Activated CD8-positive, alpha-beta T cell treated with anti-CD3 and anti-CD28 coated beads, Interleukin-2, amount 10 ng/mL, durations not matched to agents 7 days and 5 days (primary cell): ENCODE data around the gene IQUB. TPM values are rescaled to one million over a fixed set of nuclear protein-coding genes. Genes with fewer than 3 reads are reported as not detected.
"Not testable (repeated sequence)": the region's sequence is repeated elsewhere in the genome, so short reads cannot be mapped to it uniquely, and the experiment has no call there.

Experiments
- ATAC-seq: fragments of 150-1000 bp; cut with Tn5 transposase; one replicate; pipeline ENCODE4 v1.10.0; 2021; ENCODE audit warnings: moderate library complexity
- CTCF ChIA-PET: fragments of 350-600 bp; sonication (Branson Sonifier 250); formaldehyde crosslinking; loops from one replicate; lab custom pipeline; 2021; ENCODE audit warnings: antibody characterized with exemption; lab: Charles Lee
- POLR2A ChIA-PET: fragments of 350-600 bp; sonication (Branson Sonifier 250); formaldehyde crosslinking; loops from one replicate; lab custom pipeline; 2021; ENCODE audit warnings: antibody characterized with exemption; lab: Charles Lee
- DNase-seq: peaks from one replicate; pipeline ENCODE4 v3.0.0-alpha.2; 2020
- H3K27ac Mint-ChIP-seq: one replicate; pipeline ENCODE4 v1.8.0; 2021; ENCODE audit warnings: mild to moderate bottlenecking, mixed read lengths
- H3K27me3 Mint-ChIP-seq: one replicate; pipeline ENCODE4 v1.8.0; 2021; ENCODE audit warnings: low read depth, mixed read lengths
- H3K36me3 Mint-ChIP-seq: one replicate; pipeline ENCODE4 v1.8.0; 2021; ENCODE audit warnings: low read depth, mixed read lengths
- H3K4me1 Mint-ChIP-seq: one replicate; pipeline ENCODE4 v1.8.0; 2021; ENCODE audit warnings: low read depth, mixed read lengths
- H3K4me3 Mint-ChIP-seq: one replicate; pipeline ENCODE4 v1.8.0; 2021; ENCODE audit warnings: mild to moderate bottlenecking, mixed read lengths
- H3K9me3 Mint-ChIP-seq: one replicate; pipeline ENCODE4 v1.8.0; 2022; ENCODE audit warnings: mixed read lengths; ENCODE audit not compliant: insufficient read depth
- total RNA-seq, 2 experiments: library from RNA; stranded (reverse); gene quantifications; one replicate each; pipeline ENCODE4 v1.2.3, GENCODE V29; 2021

IQUB gene
- total RNA-seq, 2 experiments from 2014 or later: not detected

- H3K27ac Mint-ChIP-seq: no peak overlapping the region
These were observed 35.1 kb upstream of the IQUB start for GRCh38 chr7:123569352-123570010.

DNA sequence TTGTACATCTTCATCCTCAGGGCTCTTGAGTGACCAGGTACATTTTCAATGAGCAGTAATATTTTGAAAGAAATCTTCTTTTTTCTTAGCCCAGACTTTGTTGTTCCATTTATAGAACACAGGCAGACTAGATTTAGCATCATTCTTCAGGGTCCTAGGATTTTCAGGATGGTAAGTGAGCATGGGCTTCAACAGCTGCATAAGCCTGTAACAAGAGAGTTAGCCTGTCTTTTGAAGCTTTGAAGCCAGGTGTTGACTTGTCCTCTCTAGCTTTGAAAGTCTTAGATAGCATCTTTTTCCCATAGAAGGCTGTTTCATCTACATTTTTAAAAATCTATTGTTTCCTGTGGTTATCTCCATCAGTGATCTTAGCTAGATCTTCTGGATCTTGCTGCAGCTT lies 27.7 kb upstream of the IQUB start:
- H3K4me3 Mint-ChIP-seq: no peak overlapping the region
- DNase-seq (no peak), ATAC-seq (no peak)
- POLR2A ChIA-PET: no interaction called here
- H3K27ac Mint-ChIP-seq: no peak overlapping the region
- H3K27me3 Mint-ChIP-seq: peaks cover 2% of the 10 kb centered on the region
- CTCF ChIA-PET: no interaction called here
- no peaks in the 10 kb centered on the region for H3K36me3 Mint-ChIP-seq
- H3K4me1 Mint-ChIP-seq: peaks cover 3% of the 10 kb centered on the region
- no peaks in the 10 kb centered on the region for H3K9me3 Mint-ChIP-seq

More at GRCh38 chr7:123569352-123570010, 35.1 kb upstream of the IQUB start:
- no peak overlapping the region for H3K4me3 Mint-ChIP-seq
- no peak for DNase-seq
- no peaks in the 10 kb centered on the region for H3K36me3 Mint-ChIP-seq
- no peaks in the 10 kb centered on the region for H3K4me1 Mint-ChIP-seq
- H3K9me3 Mint-ChIP-seq: no peaks in the 10 kb centered on the region
- POLR2A ChIA-PET: interaction anchor here (1.1 kb wide), 1 partner anchor 11 kb away, joined by 3 read pairs; no protein-coding TSS in a partner anchor
- H3K27me3 Mint-ChIP-seq: peaks cover 2% of the 10 kb centered on the region
- CTCF ChIA-PET: interaction anchor here (0.7 to 1.1 kb wide), 2 partner anchors 12 to 55 kb away, joined by 3 read pairs; partner anchors contain the start of gene NDUFA5
- ATAC-seq: no peak

DNA sequence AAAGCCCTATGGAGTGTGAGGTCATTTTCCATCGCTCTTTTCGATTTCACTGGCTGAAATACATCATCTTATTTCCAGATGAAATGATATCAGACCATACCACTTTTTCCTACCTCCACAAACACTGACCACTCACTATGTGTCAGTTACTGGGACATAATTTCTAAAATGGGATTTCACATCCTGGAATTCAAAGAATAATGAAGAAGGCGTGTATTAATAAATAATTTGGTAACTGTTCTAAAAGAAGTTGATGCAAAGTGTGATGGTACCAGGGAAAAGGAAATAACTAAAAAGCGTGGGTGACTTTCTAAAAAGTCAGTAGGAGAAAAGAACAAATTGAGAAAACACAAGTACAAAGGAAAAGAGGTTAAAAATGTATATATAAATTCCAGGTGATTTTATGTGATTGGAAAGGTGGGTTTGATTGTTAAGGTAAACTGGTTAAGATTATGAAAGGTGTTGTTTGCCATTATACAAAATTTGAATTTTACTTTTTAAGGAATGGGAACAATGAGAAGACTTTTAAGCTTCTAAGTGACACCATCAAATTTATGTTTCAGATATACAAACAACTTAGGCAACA lies 24.0 kb upstream of the IQUB start:
- CTCF ChIA-PET: interaction anchor here (0.9 to 2.4 kb wide), 5 partner anchors 13 to 191 kb away, joined by 3 to 16 read pairs (median 4); partner anchors contain the start of gene WASL
- Mint-ChIP-seq H3K4me1 (peaks cover 3% of the 10 kb centered on the region), H3K9me3 (no peaks in the 10 kb centered on the region), H3K27ac (no peak overlapping the region), H3K4me3 (no peak overlapping the region), H3K27me3 (peaks cover 2% of the 10 kb centered on the region), H3K36me3 (no peaks in the 10 kb centered on the region)
- DNase-seq (no peak), ATAC-seq (no peak)
- POLR2A ChIA-PET: interaction anchor here (0.8 to 0.9 kb wide), 4 partner anchors 11 to 79 kb away, joined by 3 to 4 read pairs (median 4); no protein-coding TSS in a partner anchor

DNA sequence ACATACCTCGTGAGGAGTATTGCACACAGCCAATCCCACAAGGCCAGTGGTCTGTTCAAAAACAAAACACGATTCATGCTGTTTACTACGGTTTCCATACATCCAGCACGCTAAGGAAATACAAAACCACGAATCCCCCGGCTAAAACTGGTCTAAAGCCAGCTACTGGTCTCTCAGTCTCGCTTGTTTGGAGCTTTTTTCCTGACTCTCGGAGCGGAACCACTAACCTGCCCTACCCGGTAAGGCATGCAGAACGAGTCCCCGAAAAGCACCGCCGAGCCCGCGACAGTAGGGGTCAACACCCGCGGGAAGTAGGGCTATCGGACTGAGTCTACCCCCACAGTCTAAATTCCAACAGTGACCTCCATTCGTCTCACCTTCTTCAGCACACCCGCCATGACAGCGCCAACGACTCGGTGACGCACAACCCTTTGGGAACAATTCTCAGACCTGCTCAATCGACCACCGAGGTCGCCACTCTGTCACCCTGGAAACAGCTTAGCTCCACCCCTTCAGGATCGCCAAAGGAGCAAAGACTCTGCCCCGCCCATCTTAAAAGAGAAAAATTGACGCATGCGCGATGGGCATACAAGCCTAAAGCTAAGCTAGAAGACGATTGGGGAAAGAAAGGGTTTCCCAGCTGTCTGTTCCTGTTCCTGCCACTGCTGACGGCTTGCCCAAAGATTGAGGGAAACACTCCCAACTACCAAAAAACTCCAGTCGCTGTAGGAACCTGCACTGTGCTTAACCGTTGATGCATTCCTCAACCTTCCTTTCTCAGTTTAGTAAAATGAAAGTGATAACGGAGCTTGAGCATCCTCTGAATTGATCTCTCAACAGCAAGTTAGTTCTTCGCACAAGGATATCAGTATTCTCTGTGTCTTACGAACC lies 23.2 kb upstream of the IQUB start, which contains the start of gene NDUFA5:
Gene NDUFA5, minus strand, starts transcription at position 421 of the 891 bp plus-strand sequence. Its CDS starts 23 bp downstream, at position 398.
- Mint-ChIP-seq H3K4me1 (peaks cover 7% of the 10 kb centered on the region), H3K36me3 (peaks cover 7% of the 10 kb centered on the region), H3K27me3 (peaks cover 2% of the 10 kb centered on the region), H3K27ac (no peak within 1 kb of the TSS), H3K4me3 (no peak within 1 kb of the TSS), H3K9me3 (no peaks in the 10 kb centered on the region)
- DNase-seq (peak; percentile 98), ATAC-seq (peak; percentile 96)
- CTCF ChIA-PET: interaction anchor here (0.9 to 2.4 kb wide), 7 partner anchors 11 to 191 kb away, joined by 3 to 16 read pairs (median 4); partner anchors contain the start of gene WASL
- POLR2A ChIA-PET: interaction anchor here (0.8 to 1.0 kb wide), 6 partner anchors 11 to 191 kb away, joined by 3 to 4 read pairs (median 4); no protein-coding TSS in a partner anchor

GRCh38 chr7:123557016-123557397 lies 22.6 kb upstream of the IQUB start:
- Mint-ChIP-seq H3K4me1 (peaks cover 8% of the 10 kb centered on the region), H3K27me3 (peaks cover 2% of the 10 kb centered on the region), H3K9me3 (no peaks in the 10 kb centered on the region), H3K4me3 (no peak overlapping the region), H3K27ac (no peak overlapping the region), H3K36me3 (peaks cover 11% of the 10 kb centered on the region)
- ChIA-PET POLR2A (interaction anchor here (0.6 to 1.0 kb wide), 3 partner anchors 189 to 1272 kb away, joined by 3 to 5 read pairs (median 4); no protein-coding TSS in a partner anchor), CTCF (interaction anchor here (1.0 to 2.4 kb wide), 5 partner anchors 12 to 192 kb away, joined by 3 to 16 read pairs (median 4); partner anchors contain the start of gene WASL)
- ATAC-seq (no peak), DNase-seq (no peak)

DNA sequence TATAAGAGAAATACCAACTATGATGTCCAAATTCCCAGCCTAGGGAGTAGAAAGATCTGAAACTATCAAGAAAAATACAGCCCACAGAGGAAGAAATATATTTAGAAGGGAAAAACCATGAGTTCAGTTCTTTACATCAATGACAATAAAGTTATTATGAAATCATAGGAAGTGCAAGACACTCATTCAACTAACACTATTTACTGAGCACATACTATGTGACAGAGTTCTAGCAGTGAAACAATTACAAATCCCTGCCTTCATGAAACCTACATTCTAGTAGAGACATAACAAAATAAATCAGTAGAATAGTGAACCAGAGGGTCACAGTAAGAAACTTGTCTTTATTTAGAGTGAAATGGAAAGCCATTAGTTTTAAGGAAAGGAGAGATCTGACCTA lies 21.1 kb upstream of the IQUB start:
- Mint-ChIP-seq H3K27me3 (peaks cover under 1% of the 10 kb centered on the region), H3K4me3 (no peak overlapping the region), H3K27ac (no peak overlapping the region), H3K36me3 (peaks cover 13% of the 10 kb centered on the region), H3K9me3 (no peaks in the 10 kb centered on the region), H3K4me1 (peaks cover 8% of the 10 kb centered on the region)
- no peak for ATAC-seq
- POLR2A ChIA-PET: no interaction called here
- CTCF ChIA-PET: no interaction called here
- no peak for DNase-seq

- ChIA-PET POLR2A (no interaction called here), CTCF (no interaction called here)
- H3K4me3 Mint-ChIP-seq: no peak overlapping the region
- H3K4me1 Mint-ChIP-seq: peaks cover 7% of the 10 kb centered on the region
- no peaks in the 10 kb centered on the region for H3K27me3 Mint-ChIP-seq
- H3K27ac Mint-ChIP-seq: no peak overlapping the region
- ATAC-seq (no peak), DNase-seq (no peak)
- H3K9me3 Mint-ChIP-seq: no peaks in the 10 kb centered on the region
- H3K36me3 Mint-ChIP-seq: peaks cover 30% of the 10 kb centered on the region
These were observed 18.8 kb upstream of the IQUB start for GRCh38 chr7:123553159-123553558.

GRCh38 chr7:123552641-123553040 lies 18.2 kb upstream of the IQUB start:
- ChIA-PET POLR2A (no interaction called here), CTCF (no interaction called here)
- no peak overlapping the region for H3K4me3 Mint-ChIP-seq

DNA sequence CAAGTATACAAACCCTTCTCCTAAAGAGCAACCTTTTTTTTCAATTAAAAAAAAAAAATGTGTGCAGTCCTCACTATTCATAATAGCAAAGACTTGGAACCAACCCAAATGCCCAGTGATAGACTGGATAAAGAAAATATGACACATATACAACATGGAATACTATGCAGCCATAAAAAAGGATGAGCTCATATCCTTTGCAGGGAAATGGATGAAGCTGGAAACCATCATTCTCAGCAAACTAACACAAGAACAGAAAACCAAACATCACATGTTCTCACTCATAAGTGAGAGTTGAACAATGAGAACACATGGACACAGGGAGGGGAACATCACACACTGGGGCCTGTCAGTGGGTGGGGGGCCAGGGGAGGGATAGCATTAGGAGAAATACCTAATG lies 17.7 kb upstream of the IQUB start:
- ATAC-seq, H3K27ac Mint-ChIP-seq, H3K4me3 Mint-ChIP-seq, H3K27me3 Mint-ChIP-seq, CTCF ChIA-PET, DNase-seq, H3K9me3 Mint-ChIP-seq, POLR2A ChIA-PET: not testable (repeated sequence)
- peaks cover 34% of the 10 kb centered on the region for H3K36me3 Mint-ChIP-seq
- H3K4me1 Mint-ChIP-seq: peaks cover 15% of the 10 kb centered on the region

More at GRCh38 chr7:123552641-123553040, 18.2 kb upstream of the IQUB start:
- Mint-ChIP-seq H3K27ac (no peak overlapping the region), H3K27me3 (no peaks in the 10 kb centered on the region), H3K36me3 (peaks cover 31% of the 10 kb centered on the region), H3K4me1 (peaks cover 10% of the 10 kb centered on the region), H3K9me3 (no peaks in the 10 kb centered on the region)
- DNase-seq (no peak), ATAC-seq (no peak)

GRCh38 chr7:123548406-123548805 lies 14.0 kb upstream of the IQUB start:
- no peaks in the 10 kb centered on the region for H3K27me3 Mint-ChIP-seq
- peaks cover 37% of the 10 kb centered on the region for H3K36me3 Mint-ChIP-seq
- H3K27ac Mint-ChIP-seq: no peak overlapping the region
- ATAC-seq (no peak), DNase-seq (no peak)
- ChIA-PET CTCF (interaction anchor here (0.9 kb wide), 1 partner anchor 9 kb away, joined by 3 read pairs; no protein-coding TSS in a partner anchor), POLR2A (no interaction called here)
- H3K9me3 Mint-ChIP-seq: no peaks in the 10 kb centered on the region
- peaks cover 21% of the 10 kb centered on the region for H3K4me1 Mint-ChIP-seq
- no peak overlapping the region for H3K4me3 Mint-ChIP-seq

DNA sequence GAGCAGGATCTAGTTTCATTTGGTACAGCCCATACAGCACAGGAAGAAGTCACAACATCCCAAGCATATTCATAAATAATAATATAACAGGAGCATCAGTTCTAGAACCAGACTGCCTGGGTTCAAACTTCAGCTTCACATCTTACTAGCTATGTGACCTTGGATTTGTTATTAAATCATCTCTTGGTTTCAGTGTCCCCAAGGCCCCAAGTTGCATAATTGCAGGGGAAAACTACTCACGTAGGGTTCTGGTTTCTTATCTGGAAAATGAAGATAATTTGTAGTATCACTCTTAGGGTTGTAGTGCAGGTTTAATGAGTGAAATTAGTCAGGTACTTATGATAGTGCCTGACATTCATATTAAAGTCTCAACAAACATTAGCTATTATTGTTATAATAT lies 5.5 kb upstream of the IQUB start:
- Mint-ChIP-seq H3K4me3 (no peak overlapping the region), H3K9me3 (no peaks in the 10 kb centered on the region), H3K27me3 (no peaks in the 10 kb centered on the region), H3K36me3 (no peaks in the 10 kb centered on the region), H3K27ac (no peak overlapping the region), H3K4me1 (peaks cover 3% of the 10 kb centered on the region)
- ATAC-seq (no peak), DNase-seq (no peak)
- POLR2A ChIA-PET: no interaction called here
- CTCF ChIA-PET: interaction anchor here (1.1 to 2.8 kb wide), 2 partner anchors 45 to 84 kb away, joined by 3 to 17 read pairs; no protein-coding TSS in a partner anchor
